Activated gamma-delta T cell (primary cell): ENCODE measurements around the gene BMS1.
"Not testable (repeated sequence)": the region's sequence is repeated elsewhere in the genome, so short reads cannot be mapped to it uniquely, and the experiment has no call there.

Source experiments
- DNase-seq: peaks from one replicate; lab custom pipeline; 2025; lab: John Stamatoyannopoulos, UW

The BMS1 gene

GRCh38 chr10:42795701-42796100 is 13.1 kb downstream of the BMS1 start:
- DNase-seq: no peak

GRCh38 chr10:42801135-42801534 is 18.5 kb downstream of the BMS1 start:
- no peak for DNase-seq

- DNase-seq: no peak
Measured at GRCh38 chr10:42802876-42803275, 20.3 kb downstream of the BMS1 start.

- DNase-seq: no peak
Measured at GRCh38 chr10:42809676-42810075, 27.1 kb downstream of the BMS1 start.

GRCh38 chr10:42812028-42812427 is 29.4 kb downstream of the BMS1 start:
- DNase-seq: no peak

GRCh38 chr10:42813989-42814687 is 31.5 kb downstream of the BMS1 start:
- DNase-seq: not testable (repeated sequence)

GRCh38 chr10:42816334-42816733 is 33.7 kb downstream of the BMS1 start:
- DNase-seq: not testable (repeated sequence)

GRCh38 chr10:42816912-42817311 is 34.3 kb downstream of the BMS1 start:
- no peak for DNase-seq

- DNase-seq: not testable (repeated sequence)
Measured at GRCh38 chr10:42817417-42817816, 34.8 kb downstream of the BMS1 start.

GRCh38 chr10:42826759-42827158 is 44.2 kb downstream of the BMS1 start:
- not testable (repeated sequence) for DNase-seq

- DNase-seq: no peak
Measured at GRCh38 chr10:42827201-42827600, 44.6 kb downstream of the BMS1 start.

GRCh38 chr10:42828391-42828790 is 45.8 kb downstream of the BMS1 start:
- not testable (repeated sequence) for DNase-seq

- DNase-seq: no peak
Measured at GRCh38 chr10:42830237-42830636, 47.6 kb downstream of the BMS1 start.

- no peak for DNase-seq
Measured at GRCh38 chr10:42836096-42836495, 53.5 kb downstream of the BMS1 start.

- no peak for DNase-seq
Measured at GRCh38 chr10:42836771-42837468, 54.3 kb downstream of the BMS1 start.

GRCh38 chr10:42844810-42845209 is 62.2 kb downstream of the BMS1 start:
- DNase-seq: not testable (repeated sequence)

- not testable (repeated sequence) for DNase-seq
Measured at GRCh38 chr10:42847261-42847660, 64.7 kb downstream of the BMS1 start.

- DNase-seq: no peak
Measured at GRCh38 chr10:42850931-42851330, 68.3 kb downstream of the BMS1 start.

GRCh38 chr10:42859256-42859655 is 76.7 kb downstream of the BMS1 start:
- DNase-seq: no peak

- not testable (repeated sequence) for DNase-seq
Measured at GRCh38 chr10:42860016-42860415, 77.4 kb downstream of the BMS1 start.

- DNase-seq: not testable (repeated sequence)
Measured at GRCh38 chr10:42862801-42863200, 80.2 kb downstream of the BMS1 start.

- no peak for DNase-seq
Measured at GRCh38 chr10:42864575-42864974, 82.0 kb downstream of the BMS1 start.

GRCh38 chr10:42865716-42866114 is 83.1 kb downstream of the BMS1 start:
- no peak for DNase-seq
